Measurements from ENCODE around the gene EPHA4. TPM values are rescaled to one million over a fixed set of nuclear protein-coding genes. Genes with fewer than 3 reads are reported as not detected.

The EPHA4 gene
- total RNA-seq, 4 donors from 2014 or later: 10.2 to 42.2 (median 20.6) TPM

GRCh38 chr2:221570321-221570935, 1.7 kb downstream of the EPHA4 start:
- no peaks in the 10 kb centered on the region for H3K36me3 ChIP-seq
- H3K9me3 ChIP-seq: no peaks in the 10 kb centered on the region
- peaks cover 0 to 44% (median 7%) of the 10 kb centered on the region in 4 donors for H3K4me1 ChIP-seq
- H3K4me3 ChIP-seq: peak overlapping the region; percentile 42 to 75 (median 60)
- TF ChIP-seq EP300 (IDR thresholded peaks at IDR 0.05) (no peak), CTCF (IDR thresholded peaks at IDR 0.05) (no peak), POLR2A (IDR thresholded peaks at IDR 0.05) (no peak)
- H3K27me3 ChIP-seq: peaks cover 0 to 48% of the 10 kb centered on the region in 2 donors
- WGBS, 2 donors: 2 to 3% methylated on average over 30 of the region's 30 CpGs
- H3K27ac ChIP-seq: no peak overlapping the region
- no peak for DNase-seq (ENCODE audit: low spot score in 2 of 2)

GRCh38 chr2:221569871-221570270, 2.2 kb downstream of the EPHA4 start:
- 14 to 20% methylated on average over 8 of the region's 8 CpGs for WGBS, 2 donors
- Histone ChIP-seq H3K4me3 (peak overlapping the region in 2 of 4 donors; percentile 59 to 75), H3K27ac (no peak overlapping the region), H3K36me3 (no peaks in the 10 kb centered on the region), H3K27me3 (peaks cover 0 to 50% of the 10 kb centered on the region in 2 donors), H3K4me1 (peaks cover 0 to 44% (median 7%) of the 10 kb centered on the region in 4 donors), H3K9me3 (no peaks in the 10 kb centered on the region)
- TF ChIP-seq EP300 (IDR thresholded peaks at IDR 0.05): no peak
- no peak for TF ChIP-seq POLR2A (IDR thresholded peaks at IDR 0.05)
- no peak for TF ChIP-seq CTCF (IDR thresholded peaks at IDR 0.05)
- DNase-seq (ENCODE audit: low spot score in 2 of 2): no peak

- H3K36me3 ChIP-seq: no peaks in the 10 kb centered on the region
- DNase-seq (ENCODE audit: low spot score in 2 of 2): no peak
- peaks cover 0 to 42% (median 7%) of the 10 kb centered on the region in 4 donors for H3K4me1 ChIP-seq
- TF ChIP-seq POLR2A (IDR thresholded peaks at IDR 0.05) (no peak), CTCF (IDR thresholded peaks at IDR 0.05) (no peak), EP300 (IDR thresholded peaks at IDR 0.05) (no peak)
- no peaks in the 10 kb centered on the region for H3K9me3 ChIP-seq
- H3K27me3 ChIP-seq: peaks cover 0 to 50% of the 10 kb centered on the region in 2 donors
- WGBS, 2 donors: 46 to 49% methylated on average over 14 of the region's 14 CpGs
- H3K27ac ChIP-seq: no peak overlapping the region
- peak overlapping the region in 1 of 4 donors; percentile 75 for H3K4me3 ChIP-seq
Observed at GRCh38 chr2:221569425-221569845, 2.7 kb downstream of the EPHA4 start.

- Histone ChIP-seq H3K4me1 (peaks cover 0 to 33% (median 4%) of the 10 kb centered on the region in 4 donors), H3K4me3 (no peak overlapping the region), H3K36me3 (no peaks in the 10 kb centered on the region), H3K9me3 (no peaks in the 10 kb centered on the region), H3K27me3 (peaks cover 0 to 47% of the 10 kb centered on the region in 2 donors), H3K27ac (no peak overlapping the region)
- WGBS, 2 donors: 93 to 94% methylated on average over 3 of the region's 3 CpGs
- DNase-seq (ENCODE audit: low spot score in 2 of 2): no peak
- TF ChIP-seq EP300 (IDR thresholded peaks at IDR 0.05) (no peak), POLR2A (IDR thresholded peaks at IDR 0.05) (no peak), CTCF (IDR thresholded peaks at IDR 0.05) (no peak)
Observed at GRCh38 chr2:221568299-221568698, 3.8 kb downstream of the EPHA4 start.

GRCh38 chr2:221567809-221568208, 4.3 kb downstream of the EPHA4 start:
- WGBS, 2 donors: 75 to 84% methylated on average over 1 of the region's 1 CpG
- no peak for DNase-seq (ENCODE audit: low spot score in 2 of 2)
- Histone ChIP-seq H3K27ac (no peak overlapping the region), H3K9me3 (no peaks in the 10 kb centered on the region), H3K27me3 (peaks cover 0 to 47% of the 10 kb centered on the region in 2 donors), H3K4me3 (no peak overlapping the region), H3K36me3 (no peaks in the 10 kb centered on the region), H3K4me1 (peaks cover 0 to 29% (median 4%) of the 10 kb centered on the region in 4 donors)
- TF ChIP-seq EP300 (IDR thresholded peaks at IDR 0.05) (no peak), POLR2A (IDR thresholded peaks at IDR 0.05) (no peak), CTCF (IDR thresholded peaks at IDR 0.05) (no peak)
